ENCODE results near the gene ZNF580.

The ZNF580 gene

GRCh38 chr19:55606471-55606787 lies 34.4 kb upstream of the ZNF580 start:
- no peak for DNase-seq

- no peak for DNase-seq
These were observed 34.0 kb upstream of the ZNF580 start for GRCh38 chr19:55606817-55607216.

GRCh38 chr19:55609326-55609725 lies 31.5 kb upstream of the ZNF580 start:
- no peak for DNase-seq

- no peak for DNase-seq
These were observed 29.4 kb upstream of the ZNF580 start for GRCh38 chr19:55611300-55611982.

DNA sequence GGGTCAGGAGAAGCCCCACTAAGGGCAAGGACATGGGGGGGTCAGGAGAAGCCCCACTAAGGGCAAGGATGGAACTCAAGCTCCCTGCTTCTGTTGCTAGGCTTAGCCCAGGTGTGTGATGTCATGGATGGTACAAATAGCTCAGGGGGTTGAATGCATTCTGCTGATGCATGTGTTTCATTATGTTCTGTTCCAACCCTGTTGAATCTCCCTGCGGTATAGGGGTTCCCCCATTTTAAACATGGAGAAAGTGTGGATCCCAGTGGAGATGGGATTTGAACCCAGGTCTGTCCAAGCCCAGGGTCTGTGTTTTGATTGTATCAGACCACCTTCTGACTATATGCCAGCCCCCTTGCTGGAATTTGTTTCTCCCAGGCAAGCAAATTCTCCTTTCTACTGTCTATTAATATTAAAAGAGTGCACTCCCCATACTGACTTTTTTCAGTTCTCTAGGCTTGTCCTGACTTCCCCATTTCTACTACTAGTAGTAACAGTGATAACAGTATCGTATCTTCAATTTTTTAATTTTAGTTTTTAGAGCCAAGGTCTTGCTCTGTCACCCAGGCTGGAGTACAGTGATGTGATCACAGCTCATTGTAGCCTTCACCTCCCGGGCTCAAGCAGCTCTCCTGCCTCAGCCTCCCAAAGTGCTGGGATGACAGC lies 28.7 kb upstream of the ZNF580 start:
- DNase-seq = no peak

DNA sequence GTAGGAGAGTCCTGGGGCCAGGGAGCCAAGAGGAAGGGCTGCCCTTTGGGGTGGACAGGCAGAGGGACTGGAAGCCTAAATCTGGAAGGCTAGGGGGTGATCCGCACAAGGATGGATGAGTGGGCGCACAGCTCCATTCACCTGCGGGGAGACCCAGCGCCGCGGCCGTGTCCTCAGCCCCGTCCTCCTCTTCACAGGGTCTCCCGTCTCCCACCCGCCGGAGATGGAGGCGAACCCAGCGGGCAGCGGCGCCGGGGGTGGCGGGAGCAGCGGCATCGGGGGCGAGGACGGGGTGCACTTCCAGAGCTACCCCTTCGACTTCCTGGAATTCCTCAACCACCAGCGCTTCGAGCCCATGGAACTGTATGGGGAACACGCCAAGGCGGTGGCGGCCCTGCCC lies 27.4 kb upstream of the ZNF580 start:
- no peak for DNase-seq

DNA sequence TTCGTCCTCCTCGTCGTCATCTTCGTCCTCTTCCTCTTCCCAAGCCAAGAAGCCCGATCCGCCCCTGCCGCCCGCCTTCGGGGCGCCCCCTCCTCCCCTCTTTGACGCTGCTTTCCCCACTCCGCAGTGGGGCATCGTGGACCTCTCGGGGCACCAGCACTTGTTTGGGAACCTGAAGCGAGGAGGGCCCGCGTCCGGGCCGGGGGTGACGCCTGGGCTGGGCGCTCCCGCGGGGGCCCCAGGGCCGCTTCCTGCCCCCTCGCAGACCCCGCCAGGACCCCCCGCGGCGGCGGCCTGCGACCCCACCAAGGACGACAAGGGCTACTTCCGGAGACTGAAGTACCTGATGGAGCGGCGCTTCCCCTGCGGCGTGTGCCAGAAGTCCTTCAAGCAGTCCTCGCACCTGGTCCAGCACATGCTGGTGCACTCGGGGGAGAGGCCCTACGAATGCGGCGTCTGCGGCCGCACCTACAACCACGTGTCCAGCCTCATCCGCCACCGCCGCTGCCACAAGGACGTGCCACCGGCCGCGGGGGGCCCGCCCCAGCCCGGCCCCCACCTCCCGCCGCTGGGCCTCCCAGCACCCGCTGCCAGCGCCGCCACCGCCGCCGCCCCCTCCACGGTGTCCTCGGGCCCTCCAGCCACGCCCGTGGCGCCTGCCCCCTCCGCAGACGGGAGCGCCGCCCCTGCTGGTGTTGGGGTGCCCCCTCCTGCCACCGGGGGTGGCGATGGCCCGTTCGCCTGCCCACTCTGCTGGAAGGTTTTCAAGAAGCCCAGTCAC lies 26.7 kb upstream of the ZNF580 start:
- no peak for DNase-seq

- DNase-seq = no peak
These were observed 25.9 kb upstream of the ZNF580 start for GRCh38 chr19:55614711-55615542.

DNA sequence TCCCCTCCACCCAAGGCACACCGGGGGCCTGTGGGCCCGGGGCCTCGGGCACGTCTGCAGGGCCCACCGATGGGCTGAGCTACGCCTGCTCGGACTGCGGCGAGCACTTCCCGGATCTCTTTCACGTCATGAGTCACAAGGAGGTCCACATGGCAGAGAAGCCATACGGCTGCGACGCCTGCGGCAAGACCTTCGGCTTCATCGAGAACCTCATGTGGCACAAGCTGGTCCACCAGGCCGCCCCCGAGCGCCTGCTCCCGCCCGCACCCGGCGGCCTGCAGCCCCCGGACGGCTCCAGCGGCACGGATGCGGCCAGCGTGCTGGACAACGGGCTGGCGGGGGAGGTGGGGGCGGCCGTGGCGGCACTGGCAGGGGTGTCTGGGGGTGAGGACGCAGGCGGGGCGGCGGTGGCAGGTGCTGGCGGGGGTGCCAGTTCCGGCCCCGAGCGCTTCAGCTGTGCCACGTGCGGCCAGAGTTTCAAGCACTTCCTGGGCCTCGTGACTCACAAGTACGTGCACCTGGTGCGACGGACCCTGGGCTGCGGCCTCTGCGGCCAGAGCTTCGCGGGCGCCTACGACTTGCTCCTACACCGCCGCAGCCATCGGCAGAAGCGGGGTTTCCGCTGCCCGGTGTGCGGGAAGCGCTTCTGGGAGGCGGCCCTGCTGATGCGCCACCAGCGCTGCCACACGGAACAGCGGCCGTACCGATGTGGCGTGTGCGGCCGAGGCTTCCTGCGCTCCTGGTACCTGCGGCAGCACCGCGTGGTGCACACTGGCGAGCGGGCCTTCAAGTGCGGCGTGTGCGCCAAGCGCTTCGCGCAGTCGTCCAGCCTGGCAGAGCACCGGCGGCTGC lies 25.0 kb upstream of the ZNF580 start:
- DNase-seq = no peak

GRCh38 chr19:55616395-55616875 lies 24.4 kb upstream of the ZNF580 start:
- no peak for DNase-seq

DNA sequence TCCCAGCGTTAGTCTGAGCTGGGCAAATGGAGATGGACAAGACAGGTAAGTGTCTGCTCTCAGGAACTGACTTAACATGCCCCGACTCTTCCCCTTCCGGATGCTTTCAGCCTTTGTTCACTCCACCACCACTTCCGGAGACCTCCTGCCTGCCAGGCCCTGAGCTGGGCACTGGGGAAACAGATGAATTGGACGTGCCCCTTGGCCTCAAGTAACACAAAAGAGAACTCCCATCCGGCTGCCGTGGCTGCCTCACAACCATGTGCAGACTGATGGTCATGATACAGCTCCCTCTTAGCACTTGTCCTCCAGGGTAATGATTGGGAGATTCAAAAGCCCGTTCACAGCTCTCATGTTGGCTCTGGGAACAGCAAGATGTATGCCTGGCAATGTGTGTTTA lies 23.4 kb upstream of the ZNF580 start:
- DNase-seq = no peak

DNA sequence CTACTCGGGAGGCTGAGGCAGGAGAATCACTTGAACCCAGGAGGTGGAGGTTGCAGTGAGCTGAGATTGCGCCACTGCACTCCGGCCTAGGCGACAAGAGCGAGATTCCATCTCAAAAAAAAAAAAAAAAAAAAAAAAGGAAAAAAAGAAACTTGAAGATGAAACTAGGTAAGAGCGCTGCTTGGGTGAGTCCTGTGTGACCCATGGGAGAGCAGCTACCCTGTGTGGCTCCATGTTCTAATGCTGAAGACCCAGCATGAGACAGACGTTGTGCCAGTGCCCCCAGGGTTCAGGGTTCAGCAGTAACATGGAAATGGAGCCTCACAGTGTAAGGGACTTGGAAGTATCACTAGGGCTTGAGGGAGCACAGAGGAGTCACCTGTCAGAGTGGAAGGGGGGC lies 22.4 kb upstream of the ZNF580 start:
- DNase-seq = no peak

DNA sequence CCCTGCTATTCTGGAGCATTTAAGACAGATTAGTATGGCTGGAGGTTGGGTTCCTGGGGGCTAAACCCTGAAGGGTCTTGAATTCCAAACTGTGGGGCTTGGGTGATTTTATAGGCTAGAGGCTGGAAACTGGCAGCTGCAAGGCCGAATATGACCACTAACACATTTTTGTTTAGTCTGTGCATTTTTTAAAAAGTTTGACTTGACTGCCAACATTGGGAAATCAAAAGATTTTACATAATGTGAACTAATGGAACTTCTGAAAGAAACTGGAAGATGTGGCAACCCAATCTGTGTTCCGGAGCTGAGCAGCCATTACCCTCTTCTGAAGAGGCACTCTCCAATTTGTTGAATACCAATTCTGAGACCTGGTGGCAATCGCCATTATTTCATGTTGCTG lies 21.5 kb upstream of the ZNF580 start:
- DNase-seq = no peak

DNA sequence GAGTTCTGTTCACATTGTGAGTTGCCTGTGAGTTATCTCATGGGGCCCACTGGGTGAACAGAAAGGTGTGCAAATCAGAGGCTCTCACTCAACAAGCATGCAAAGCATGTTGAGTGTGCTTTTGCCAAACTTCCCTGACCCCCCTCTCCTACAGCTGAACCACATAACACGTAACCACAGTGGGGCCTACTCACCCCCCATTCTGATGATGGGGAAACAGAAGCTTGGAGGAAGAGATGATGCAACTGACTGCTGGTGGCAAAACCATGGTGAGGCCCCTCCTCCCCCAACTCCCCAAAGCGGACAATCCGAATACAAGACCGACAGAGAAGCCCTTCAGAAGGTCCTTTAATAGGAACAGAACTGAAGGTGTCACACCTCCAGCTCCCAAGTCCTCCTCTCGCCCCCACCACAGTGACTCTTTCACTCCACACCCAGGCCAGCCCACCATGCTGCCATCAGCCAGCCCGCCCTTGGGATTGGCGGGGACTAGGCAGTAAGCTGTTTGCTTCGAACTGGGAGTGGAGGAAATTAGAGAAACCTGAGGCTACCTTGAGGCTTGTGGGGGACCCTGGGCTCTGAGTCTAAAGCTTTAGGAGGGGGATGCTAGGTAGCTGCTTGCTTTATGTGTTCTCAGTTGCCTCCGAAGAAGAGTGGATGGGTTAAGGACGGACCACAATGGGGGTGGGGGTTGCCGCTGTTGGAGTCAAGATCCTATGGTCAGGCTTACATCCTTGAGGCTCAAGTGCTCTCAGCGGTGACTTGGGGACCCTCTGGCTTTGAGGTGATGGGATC lies 20.2 kb upstream of the ZNF580 start:
- DNase-seq = peak; percentile 62

DNA sequence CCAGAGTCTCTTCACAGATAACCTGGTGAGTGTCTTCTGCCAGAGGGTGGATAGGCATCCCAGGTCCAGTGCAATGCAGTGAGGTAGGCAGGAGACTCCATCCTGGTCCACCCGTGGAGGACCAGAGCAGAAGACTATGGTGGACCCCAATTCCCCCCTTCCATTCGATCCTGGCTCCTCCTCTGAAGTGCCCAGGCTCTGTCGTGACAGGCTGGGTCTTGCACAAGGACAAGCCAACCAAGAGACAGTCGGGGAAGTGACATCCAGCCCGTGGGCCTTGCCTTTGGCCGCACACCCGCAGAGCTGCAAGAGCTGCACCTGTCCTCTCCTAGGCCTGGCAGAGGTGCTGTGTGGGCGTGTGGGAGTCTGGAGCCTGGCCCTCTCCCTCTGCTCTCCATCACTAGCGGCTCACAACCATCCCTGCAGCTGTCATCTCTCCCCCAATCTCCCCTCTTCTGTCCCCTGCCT lies 19.6 kb upstream of the ZNF580 start:
- DNase-seq = no peak

- DNase-seq = no peak
These were observed 19.1 kb upstream of the ZNF580 start for GRCh38 chr19:55621673-55622231.

- no peak for DNase-seq
These were observed 18.4 kb upstream of the ZNF580 start for GRCh38 chr19:55622242-55622969.

DNA sequence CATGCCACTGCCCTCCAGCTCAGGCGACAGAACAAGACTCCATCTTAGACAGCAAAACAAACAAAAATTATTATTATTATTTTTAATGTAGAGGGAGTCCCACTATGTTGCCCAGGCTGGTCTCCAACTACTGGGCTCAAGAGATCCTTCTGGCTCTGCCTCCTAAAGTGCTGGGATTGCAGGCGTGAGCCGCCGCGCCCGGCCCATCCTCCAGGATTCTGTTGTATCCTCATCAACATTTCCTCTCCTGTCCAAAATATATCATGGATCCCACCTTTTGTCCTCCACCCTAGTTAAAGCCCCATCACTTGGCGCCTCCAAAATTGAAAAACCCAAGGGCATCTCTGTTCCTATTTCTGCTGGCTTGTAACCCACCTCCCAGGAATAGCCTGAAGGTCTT lies 17.7 kb upstream of the ZNF580 start:
- no peak for DNase-seq

- no peak for DNase-seq
These were observed 17.2 kb upstream of the ZNF580 start for GRCh38 chr19:55623561-55623960.

Data from activated CD8-positive, alpha-beta memory T cell treated with anti-CD3 and anti-CD28 coated beads, Interleukin-2, amount 50 U/mL, for 48 hours (primary cell).